Measurements from ENCODE around the gene CAVIN4. TPM values are rescaled to one million over a fixed set of nuclear protein-coding genes. Genes with fewer than 3 reads are reported as not detected.

Gene CAVIN4
- total RNA-seq, 1 experiment from 2014 or later: 0.95 TPM

GRCh38 chr9:100581661-100582060 is 3.8 kb downstream of the CAVIN4 start:
- ChIA-PET CTCF (no interaction called here), POLR2A (ENCODE audit: unreplicated experiment) (no interaction called here)
- Histone ChIP-seq H3K4me2 (ENCODE audit: low read length) (no peak overlapping the region), H3K27ac (ENCODE audit: low read length) (no peak overlapping the region), H3K36me3 (ENCODE audit: low read depth, low read length) (no peaks in the 10 kb centered on the region), H3F3A (ENCODE audit: low read length, unreplicated experiment) (no peaks in the 10 kb centered on the region), H3K27me3 (ENCODE audit: low read length) (no peaks in the 10 kb centered on the region), H3K4me1 (ENCODE audit: insufficient read depth, low read length) (peaks cover 4% of the 10 kb centered on the region; the same call in 1 of the 2 replicates), H3K9me3 (ENCODE audit: low read length) (no peaks in the 10 kb centered on the region), H3K79me2 (ENCODE audit: low read length) (no peaks in the 10 kb centered on the region), H3K9ac (ENCODE audit: low read length) (no peak overlapping the region), H3K4me3 (ENCODE audit: low read length) (no peak overlapping the region), H4K20me1 (ENCODE audit: low read length) (no peaks in the 10 kb centered on the region), H3K9me2 (replicated peaks; ENCODE audit: low read length) (no peaks in the 10 kb centered on the region), H2AFZ (ENCODE audit: low read length) (no peak overlapping the region)
- DNase-seq (no peak), ATAC-seq (no peak)
- intact Hi-C loops (cut with micrococcal nuclease): no loop called here
- no peak for TF ChIP-seq EZH2phosphoT487 (IDR thresholded peaks at IDR 0.05; ENCODE audit: borderline replicate concordance, low read length)
- TF ChIP-seq, protein P1, sequence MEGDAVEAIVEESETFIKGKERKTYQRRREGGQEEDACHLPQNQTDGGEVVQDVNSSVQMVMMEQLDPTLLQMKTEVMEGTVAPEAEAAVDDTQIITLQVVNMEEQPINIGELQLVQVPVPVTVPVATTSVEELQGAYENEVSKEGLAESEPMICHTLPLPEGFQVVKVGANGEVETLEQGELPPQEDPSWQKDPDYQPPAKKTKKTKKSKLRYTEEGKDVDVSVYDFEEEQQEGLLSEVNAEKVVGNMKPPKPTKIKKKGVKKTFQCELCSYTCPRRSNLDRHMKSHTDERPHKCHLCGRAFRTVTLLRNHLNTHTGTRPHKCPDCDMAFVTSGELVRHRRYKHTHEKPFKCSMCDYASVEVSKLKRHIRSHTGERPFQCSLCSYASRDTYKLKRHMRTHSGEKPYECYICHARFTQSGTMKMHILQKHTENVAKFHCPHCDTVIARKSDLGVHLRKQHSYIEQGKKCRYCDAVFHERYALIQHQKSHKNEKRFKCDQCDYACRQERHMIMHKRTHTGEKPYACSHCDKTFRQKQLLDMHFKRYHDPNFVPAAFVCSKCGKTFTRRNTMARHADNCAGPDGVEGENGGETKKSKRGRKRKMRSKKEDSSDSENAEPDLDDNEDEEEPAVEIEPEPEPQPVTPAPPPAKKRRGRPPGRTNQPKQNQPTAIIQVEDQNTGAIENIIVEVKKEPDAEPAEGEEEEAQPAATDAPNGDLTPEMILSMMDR (conservative IDR thresholded peaks at IDR 0.05; ENCODE audit: low read depth, low read length): no peak
- no peak for TF ChIP-seq EZH2 (IDR thresholded peaks at IDR 0.05; ENCODE audit: low read length, unreplicated experiment)
- BruUV-seq (replicated peaks): no TSS peak

DNA sequence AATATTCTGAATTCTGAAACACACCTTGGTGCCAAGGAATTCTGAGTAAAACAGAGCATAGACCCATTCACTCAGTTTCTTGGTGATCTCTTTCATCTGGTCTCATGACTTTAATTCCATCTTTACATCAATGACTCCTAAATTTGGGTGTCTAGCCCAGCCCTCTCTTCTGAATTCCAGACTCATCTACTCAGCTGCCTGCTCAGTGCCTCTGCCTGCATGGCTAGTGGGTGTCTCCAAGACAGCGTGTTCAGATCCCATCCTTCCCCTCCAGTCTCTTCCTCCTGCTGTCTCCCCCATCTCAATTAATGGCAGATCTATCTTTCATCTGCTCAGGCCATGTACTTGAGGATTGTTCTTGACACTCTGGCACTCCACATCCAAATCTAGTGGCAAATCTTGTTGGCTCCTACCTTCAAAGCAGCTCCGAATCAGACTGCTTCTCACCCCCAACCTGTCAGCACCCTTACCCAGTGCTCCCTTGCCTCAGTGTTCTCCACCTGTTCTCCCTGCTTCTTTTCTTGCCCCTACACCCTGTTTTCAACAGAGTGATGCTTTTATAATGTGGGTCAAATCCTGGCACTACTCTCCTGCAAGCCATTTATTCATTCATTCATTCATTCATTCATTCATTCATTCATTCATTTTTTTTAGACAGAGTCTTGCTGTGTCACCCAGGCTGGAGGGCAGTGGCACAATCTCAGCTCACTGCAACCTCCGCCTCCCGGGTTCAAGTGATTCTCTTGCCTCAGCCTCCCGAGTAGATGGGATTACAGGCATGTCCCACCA is 5.3 kb downstream of the CAVIN4 start:
- Histone ChIP-seq H3K27ac (ENCODE audit: low read length) (no peak overlapping the region), H3K4me2 (ENCODE audit: low read length) (no peak overlapping the region), H3K9ac (ENCODE audit: low read length) (no peak overlapping the region), H3K27me3 (ENCODE audit: low read length) (no peaks in the 10 kb centered on the region), H3K4me3 (ENCODE audit: low read length) (no peak overlapping the region), H4K20me1 (ENCODE audit: low read length) (no peaks in the 10 kb centered on the region), H3K36me3 (ENCODE audit: low read depth, low read length) (no peaks in the 10 kb centered on the region), H3K9me3 (ENCODE audit: low read length) (no peaks in the 10 kb centered on the region), H2AFZ (ENCODE audit: low read length) (no peak overlapping the region), H3K4me1 (ENCODE audit: insufficient read depth, low read length) (peaks cover 19% of the 10 kb centered on the region), H3F3A (ENCODE audit: low read length, unreplicated experiment) (no peaks in the 10 kb centered on the region), H3K79me2 (ENCODE audit: low read length) (no peaks in the 10 kb centered on the region), H3K9me2 (replicated peaks; ENCODE audit: low read length) (no peaks in the 10 kb centered on the region)
- TF ChIP-seq, protein P1 (conservative IDR thresholded peaks at IDR 0.05; ENCODE audit: low read depth, low read length): no peak
- TF ChIP-seq EZH2phosphoT487 (IDR thresholded peaks at IDR 0.05; ENCODE audit: borderline replicate concordance, low read length) (no peak), EZH2 (IDR thresholded peaks at IDR 0.05; ENCODE audit: low read length, unreplicated experiment) (no peak)
- intact Hi-C loops (cut with micrococcal nuclease): no loop called here
- ATAC-seq: no peak
- DNase-seq: no peak
- BruUV-seq (replicated peaks): no TSS peak
- ChIA-PET CTCF (no interaction called here), POLR2A (ENCODE audit: unreplicated experiment) (no interaction called here)

GRCh38 chr9:100584951-100585350 is 7.1 kb downstream of the CAVIN4 start:
- ATAC-seq (no peak), DNase-seq (no peak)
- Histone ChIP-seq H3K79me2 (ENCODE audit: low read length) (no peaks in the 10 kb centered on the region), H3K9me2 (replicated peaks; ENCODE audit: low read length) (no peaks in the 10 kb centered on the region), H2AFZ (ENCODE audit: low read length) (no peak overlapping the region), H3K4me2 (ENCODE audit: low read length) (no peak overlapping the region), H4K20me1 (ENCODE audit: low read length) (no peaks in the 10 kb centered on the region), H3K27ac (ENCODE audit: low read length) (no peak overlapping the region), H3K36me3 (ENCODE audit: low read depth, low read length) (no peaks in the 10 kb centered on the region), H3K9me3 (ENCODE audit: low read length) (no peaks in the 10 kb centered on the region), H3K4me1 (ENCODE audit: insufficient read depth, low read length) (peaks cover 26% of the 10 kb centered on the region), H3K4me3 (ENCODE audit: low read length) (no peak overlapping the region), H3F3A (ENCODE audit: low read length, unreplicated experiment) (no peaks in the 10 kb centered on the region), H3K27me3 (ENCODE audit: low read length) (no peaks in the 10 kb centered on the region), H3K9ac (ENCODE audit: low read length) (no peak overlapping the region)
- no TSS peak for BruUV-seq (replicated peaks)
- TF ChIP-seq EZH2 (IDR thresholded peaks at IDR 0.05; ENCODE audit: low read length, unreplicated experiment) (no peak), EZH2phosphoT487 (IDR thresholded peaks at IDR 0.05; ENCODE audit: borderline replicate concordance, low read length) (no peak)
- TF ChIP-seq, protein P1 (conservative IDR thresholded peaks at IDR 0.05; ENCODE audit: low read depth, low read length): no peak
- ChIA-PET POLR2A (ENCODE audit: unreplicated experiment) (no interaction called here), CTCF (no interaction called here)
- intact Hi-C loops (cut with micrococcal nuclease): no loop called here
